GM10248 (cell line): ENCODE measurements around the gene SPATA16.

ENCODE experiments used
- CTCF ChIA-PET: fragments of 300-600 bp; sonication (Branson Sonifier 250); formaldehyde crosslinking; extraction: SDS; loops from one replicate; lab custom pipeline; 2021; ENCODE audit warnings: antibody characterized with exemption; lab: Yijun Ruan, JAX
- POLR2A ChIA-PET: fragments of 350-650 bp; sonication (Branson Sonifier 250); formaldehyde crosslinking; extraction: SDS; loops from one replicate; lab custom pipeline; 2020; ENCODE audit warnings: antibody characterized with exemption; lab: Yijun Ruan, JAX
- DNase-seq: peaks from one replicate; pipeline ENCODE4 v3.0.0; 2012; ENCODE audit errors: extremely low spot score
- TF ChIP-seq, protein P1 (sequence below): IDR thresholded peaks from 2 replicates; pipeline ENCODE4 v1.5.1; 2012; ENCODE audit warnings: mild to moderate bottlenecking, low read depth; ENCODE audit errors: extremely low read depth, missing control alignments, control extremely low read depth

SPATA16 gene

DNA sequence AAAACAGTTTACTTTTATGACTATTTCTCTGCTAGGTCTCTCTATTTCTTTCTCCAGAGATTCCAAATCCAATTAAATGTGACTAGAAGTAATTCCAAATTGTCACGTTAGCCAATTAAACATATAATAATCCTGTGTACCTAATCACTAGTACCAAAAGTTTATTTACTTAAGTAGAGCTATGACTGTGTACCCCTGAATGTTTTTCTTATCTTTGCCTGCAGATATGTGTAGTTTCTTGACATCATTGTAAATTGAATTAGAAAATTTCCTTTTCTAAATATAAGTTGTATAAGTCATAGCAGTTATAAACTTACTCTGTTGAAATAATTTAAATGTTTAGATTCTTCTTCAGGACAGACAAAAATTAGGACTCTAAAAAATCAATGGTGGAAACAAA is 163.3 kb downstream of the SPATA16 start:
- TF ChIP-seq, protein P1, sequence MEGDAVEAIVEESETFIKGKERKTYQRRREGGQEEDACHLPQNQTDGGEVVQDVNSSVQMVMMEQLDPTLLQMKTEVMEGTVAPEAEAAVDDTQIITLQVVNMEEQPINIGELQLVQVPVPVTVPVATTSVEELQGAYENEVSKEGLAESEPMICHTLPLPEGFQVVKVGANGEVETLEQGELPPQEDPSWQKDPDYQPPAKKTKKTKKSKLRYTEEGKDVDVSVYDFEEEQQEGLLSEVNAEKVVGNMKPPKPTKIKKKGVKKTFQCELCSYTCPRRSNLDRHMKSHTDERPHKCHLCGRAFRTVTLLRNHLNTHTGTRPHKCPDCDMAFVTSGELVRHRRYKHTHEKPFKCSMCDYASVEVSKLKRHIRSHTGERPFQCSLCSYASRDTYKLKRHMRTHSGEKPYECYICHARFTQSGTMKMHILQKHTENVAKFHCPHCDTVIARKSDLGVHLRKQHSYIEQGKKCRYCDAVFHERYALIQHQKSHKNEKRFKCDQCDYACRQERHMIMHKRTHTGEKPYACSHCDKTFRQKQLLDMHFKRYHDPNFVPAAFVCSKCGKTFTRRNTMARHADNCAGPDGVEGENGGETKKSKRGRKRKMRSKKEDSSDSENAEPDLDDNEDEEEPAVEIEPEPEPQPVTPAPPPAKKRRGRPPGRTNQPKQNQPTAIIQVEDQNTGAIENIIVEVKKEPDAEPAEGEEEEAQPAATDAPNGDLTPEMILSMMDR = no peak
- ChIA-PET CTCF (interaction anchor here (0.8 to 1.0 kb wide), 2 partner anchors 9 to 10 kb away, joined by 3 to 4 read pairs; no protein-coding TSS in a partner anchor), POLR2A (no interaction called here)
- DNase-seq = no peak

DNA sequence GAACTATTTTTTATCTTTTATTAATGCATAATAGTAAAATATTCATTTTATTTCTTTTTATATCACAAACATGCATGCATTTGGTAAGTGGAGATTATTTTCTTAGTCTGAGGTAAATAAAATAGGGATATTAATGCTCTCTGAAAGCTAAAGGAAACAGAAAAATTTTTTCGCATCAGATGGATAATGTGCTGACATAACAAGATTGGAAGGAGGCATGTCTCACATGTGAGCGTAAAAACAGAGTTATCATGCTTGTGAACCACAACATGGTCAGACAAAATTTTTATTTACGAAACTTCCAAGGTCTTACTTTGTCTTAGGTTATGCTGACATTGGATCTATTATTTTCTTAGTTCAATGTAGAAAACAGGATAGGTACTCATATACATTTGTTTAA is 166.1 kb downstream of the SPATA16 start:
- no peak for DNase-seq
- POLR2A ChIA-PET = no interaction called here
- CTCF ChIA-PET = interaction anchor here (0.8 to 1.0 kb wide), 2 partner anchors 9 to 11 kb away, joined by 3 read pairs; no protein-coding TSS in a partner anchor
- TF ChIP-seq, protein P1 = no peak

DNA sequence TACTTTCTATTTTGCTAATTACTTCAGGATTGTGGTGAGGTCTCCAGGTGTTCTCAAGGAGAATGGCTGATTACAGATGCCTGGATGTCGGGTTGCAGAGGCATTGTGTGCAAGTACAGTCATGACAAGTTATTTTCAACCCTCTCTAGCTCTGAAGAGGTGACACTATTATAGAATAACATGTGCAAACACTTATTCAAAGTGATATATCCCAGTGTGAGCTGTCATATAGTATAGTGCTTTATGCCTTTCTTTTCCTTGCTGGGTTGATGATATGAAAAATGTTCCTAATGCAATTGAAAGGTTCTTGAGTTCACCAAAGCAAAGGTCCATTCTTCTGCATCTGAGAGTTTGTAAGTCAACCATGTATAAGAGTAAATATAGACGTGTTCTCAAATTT is 167.2 kb downstream of the SPATA16 start:
- POLR2A ChIA-PET = no interaction called here
- TF ChIP-seq, protein P1 = no peak
- CTCF ChIA-PET = interaction anchor here (1.0 kb wide), 1 partner anchor 24 kb away, joined by 6 read pairs; no protein-coding TSS in a partner anchor
- no peak for DNase-seq

DNA sequence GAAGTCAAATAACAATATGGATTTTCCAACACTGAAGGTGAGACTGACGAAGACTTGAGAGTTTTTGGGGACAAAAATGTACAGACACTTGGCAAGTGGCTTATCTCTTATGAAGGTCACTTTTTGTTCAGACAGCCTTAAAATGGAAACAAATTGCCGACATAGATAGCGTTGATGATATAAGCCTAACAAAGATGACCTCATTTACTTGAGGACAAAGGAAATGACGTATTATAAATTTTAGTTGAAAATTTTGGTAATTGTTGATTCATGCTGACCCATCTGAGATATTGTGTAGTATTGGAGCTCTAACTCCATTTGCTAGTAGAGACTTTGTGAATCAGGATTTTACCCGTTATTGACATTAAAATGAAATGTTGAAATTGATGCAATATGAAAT is 168.3 kb downstream of the SPATA16 start:
- CTCF ChIA-PET = interaction anchor here (0.8 to 1.9 kb wide), 5 partner anchors 9 to 511 kb away, joined by 3 to 6 read pairs (median 3); no protein-coding TSS in a partner anchor

DNA sequence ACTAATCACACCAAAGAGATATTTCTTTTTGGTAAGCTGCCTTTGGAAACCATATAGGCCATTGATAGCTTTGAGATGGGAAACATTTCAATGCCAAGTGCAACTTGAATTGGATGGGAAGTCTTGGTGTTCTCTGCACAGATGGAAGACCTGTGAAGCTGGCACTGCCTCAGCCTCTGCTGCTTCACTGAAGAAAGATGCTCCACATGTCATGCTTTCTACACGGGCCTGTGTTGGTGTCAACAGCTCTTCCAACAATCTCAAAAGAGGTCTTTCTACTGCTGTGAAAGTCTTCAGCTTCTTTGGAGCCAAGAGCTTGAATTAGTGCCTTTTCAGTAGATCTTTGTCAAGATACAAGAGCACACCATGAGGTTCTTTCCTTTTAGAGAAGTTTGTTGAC is 169.0 kb downstream of the SPATA16 start:
- TF ChIP-seq, protein P1 = no peak
- DNase-seq = no peak
- POLR2A ChIA-PET = no interaction called here
- CTCF ChIA-PET = interaction anchor here (0.8 to 1.9 kb wide), 4 partner anchors 9 to 511 kb away, joined by 3 to 6 read pairs (median 3); no protein-coding TSS in a partner anchor

More for the DNA sequence above, 168.3 kb downstream of the SPATA16 start:
- TF ChIP-seq, protein P1 = no peak
- POLR2A ChIA-PET = no interaction called here
- no peak for DNase-seq

DNA sequence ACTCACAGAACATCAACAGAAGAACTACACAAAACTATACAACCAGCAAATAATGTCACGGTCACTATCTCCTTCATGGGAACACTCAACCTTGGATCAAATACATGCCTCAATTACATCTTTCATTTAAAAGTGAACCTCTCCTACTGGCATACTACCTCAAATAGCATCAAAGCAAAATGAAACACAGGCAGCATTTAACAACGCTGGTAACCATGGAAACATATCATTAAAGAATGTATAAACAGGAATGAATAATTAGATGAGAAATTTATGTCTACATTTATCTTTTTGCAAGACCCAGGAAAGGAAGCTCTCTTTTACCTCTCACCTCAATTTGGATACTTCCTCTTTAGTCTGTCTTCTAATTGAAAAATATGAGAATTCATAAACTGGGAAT is 172.4 kb downstream of the SPATA16 start:
- ChIA-PET CTCF (no interaction called here), POLR2A (no interaction called here)
- TF ChIP-seq, protein P1 = no peak
- no peak for DNase-seq
